ENCODE results near the gene B3GALNT1. TPM values are rescaled to one million over a fixed set of nuclear protein-coding genes. Genes with fewer than 3 reads are reported as not detected.

B3GALNT1 gene
- total RNA-seq, 1 donor from 2014 or later = 56.3 TPM

DNA sequence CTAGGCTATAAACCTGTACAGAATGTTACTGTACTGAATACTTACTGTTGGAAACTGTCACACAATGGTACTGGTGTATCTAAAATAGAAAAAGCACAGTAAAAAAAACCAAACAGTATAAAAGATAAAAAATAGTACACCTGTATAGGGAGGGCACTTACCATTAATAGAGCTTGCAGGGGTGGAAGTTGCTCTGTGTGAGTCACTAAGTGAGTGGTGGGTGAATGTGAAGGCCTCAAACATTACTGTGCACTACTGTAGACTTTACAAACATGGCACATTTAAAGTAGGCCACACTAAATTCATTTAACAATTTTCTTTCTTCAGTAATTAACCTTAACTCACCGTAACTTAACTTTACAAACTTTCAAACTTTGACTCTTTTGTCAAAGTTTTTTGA, 22.0 kb downstream of the B3GALNT1 start:
- DNase-seq = no peak
- peak; percentile 13 for ATAC-seq
- intact Hi-C loops (cut with micrococcal nuclease) = no loop called here

DNA sequence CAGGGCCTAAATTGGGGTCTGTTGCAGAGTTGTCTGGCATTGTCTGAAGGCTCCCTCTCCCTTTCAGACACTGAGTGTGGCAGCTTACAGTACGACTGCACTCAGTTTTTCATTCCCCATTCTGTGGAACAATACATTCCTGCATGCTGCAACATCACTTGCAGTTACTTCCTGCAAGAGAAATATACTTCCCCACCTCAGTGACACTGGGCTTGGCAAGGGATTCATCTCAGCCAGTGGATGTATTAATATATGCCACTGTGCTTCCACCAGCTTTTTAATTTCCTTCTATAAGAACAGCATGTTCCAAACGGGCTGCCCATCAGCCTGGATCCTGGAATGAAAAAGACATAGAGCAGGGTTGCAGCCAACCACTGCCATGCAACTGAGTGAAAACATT, 23.1 kb downstream of the B3GALNT1 start:
- DNase-seq = peak; percentile 47
- intact Hi-C loops (cut with micrococcal nuclease) = no loop called here
- ATAC-seq = peak; percentile 95

DNA sequence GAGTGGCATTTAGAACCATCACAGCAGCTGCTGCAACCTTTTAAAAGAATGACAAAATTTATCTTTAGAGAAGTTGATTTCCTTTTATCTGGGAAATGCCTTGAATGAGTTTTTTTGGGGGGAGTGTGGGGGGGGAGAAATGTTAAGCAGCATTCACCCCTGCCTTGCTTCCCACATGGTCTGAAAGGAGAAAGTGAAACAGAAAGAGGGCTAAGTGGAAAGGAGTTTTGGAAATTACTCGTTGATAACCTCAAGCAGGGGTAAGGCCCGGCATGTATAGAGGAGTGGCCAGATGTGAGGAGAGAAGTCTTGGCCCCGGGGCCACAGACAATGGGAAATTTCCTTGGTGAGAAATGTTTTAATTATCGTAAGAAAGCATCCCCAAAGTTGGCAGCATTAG, 23.5 kb downstream of the B3GALNT1 start:
- intact Hi-C loops (cut with micrococcal nuclease) = no loop called here
- no peak for DNase-seq
- peak; percentile 46 for ATAC-seq

DNA sequence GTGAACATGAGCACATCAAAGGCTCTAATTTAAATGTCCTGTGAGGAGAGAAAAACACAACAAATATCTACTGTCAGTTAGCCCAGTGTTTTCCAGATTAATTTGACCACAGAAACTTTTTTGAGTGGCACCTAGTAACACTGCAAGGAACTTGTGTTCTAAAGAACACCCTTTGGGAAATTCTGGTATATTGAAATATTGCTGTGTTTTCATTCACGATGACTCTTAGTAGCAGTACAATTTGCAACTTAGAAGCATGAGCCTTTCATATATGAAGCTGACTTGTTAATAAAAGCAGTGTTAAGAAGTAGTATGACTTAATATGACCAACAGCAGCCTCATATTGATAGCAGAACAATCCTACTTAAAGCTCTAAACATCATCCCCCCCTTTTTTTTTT, 32.0 kb downstream of the B3GALNT1 start:
- ATAC-seq = no peak
- intact Hi-C loops (cut with micrococcal nuclease) = no loop called here

DNA sequence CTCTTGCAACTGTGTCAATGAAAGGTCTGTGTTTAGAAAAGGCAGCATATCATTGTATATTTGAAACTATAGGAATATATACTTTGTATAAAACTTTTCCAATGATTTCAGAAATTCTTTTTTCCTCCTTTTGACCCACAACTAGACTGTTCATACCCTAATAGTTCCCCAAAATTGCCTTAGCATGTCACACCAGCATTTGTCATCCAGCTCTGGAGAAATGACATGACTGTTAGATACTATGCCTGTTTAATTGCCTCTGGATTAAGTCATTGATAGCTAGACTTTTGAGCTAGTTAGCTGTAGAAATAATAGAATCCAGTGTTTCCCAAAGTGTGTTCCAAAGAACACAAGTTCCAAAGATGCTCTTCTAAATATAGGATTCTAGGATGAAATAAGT, 32.4 kb downstream of the B3GALNT1 start:
- DNase-seq (no peak), ATAC-seq (no peak)
- intact Hi-C loops (cut with micrococcal nuclease) = no loop called here

More for the DNA sequence above, 32.0 kb downstream of the B3GALNT1 start:
- no peak for DNase-seq

DNA sequence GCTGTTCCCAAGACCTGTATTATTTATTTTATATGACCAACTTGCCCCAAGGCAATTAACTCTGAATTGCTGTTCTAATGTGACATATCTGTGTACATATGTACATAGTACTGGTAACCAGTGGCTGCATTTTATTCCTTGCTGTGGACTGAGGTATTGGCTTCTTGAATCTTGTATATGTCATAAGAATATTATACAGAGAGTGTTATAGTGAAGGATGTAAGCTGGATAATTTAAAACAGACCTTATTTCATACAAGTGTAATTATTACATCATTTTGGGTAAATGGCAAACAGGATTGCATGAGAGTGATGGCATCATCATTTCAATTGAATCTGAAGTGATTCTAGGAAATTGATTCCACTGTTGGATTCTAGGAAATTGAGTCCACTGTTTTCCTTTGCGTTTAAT, 32.9 kb downstream of the B3GALNT1 start:
- DNase-seq (no peak), ATAC-seq (no peak)
- intact Hi-C loops (cut with micrococcal nuclease) = no loop called here

DNA sequence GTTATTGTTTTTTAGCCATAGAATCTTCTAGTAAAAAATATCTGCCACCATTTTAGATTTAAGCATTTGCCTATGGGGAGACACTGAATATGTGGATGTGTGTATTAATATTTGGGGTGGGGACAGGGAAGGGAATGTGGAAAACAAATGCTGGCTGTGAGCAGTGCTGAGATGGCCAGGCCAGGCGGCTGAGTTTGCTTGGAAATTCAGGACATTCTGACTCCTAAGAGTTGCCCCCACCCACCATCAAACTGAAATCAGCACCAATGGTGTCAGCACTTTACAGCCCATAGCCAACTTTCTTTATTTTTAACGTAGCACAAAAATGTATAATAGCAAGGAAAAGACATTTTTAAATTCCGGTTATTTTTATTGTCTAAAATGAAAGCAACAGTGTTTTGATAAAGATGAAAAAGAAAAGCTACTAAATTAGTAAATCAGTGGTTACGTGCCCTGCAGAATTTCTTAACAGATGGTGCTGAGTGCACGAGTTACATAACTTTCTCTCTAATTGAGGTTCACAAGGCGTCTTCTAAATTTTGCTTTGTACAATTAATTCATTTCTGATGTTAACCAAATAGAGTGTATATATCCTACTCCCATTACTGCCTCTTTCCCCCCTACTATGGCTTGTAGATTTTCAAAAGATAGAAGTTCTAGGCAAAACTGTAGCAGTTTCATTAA, 34.0 kb downstream of the B3GALNT1 start:
- DNase-seq = no peak
- intact Hi-C loops (cut with micrococcal nuclease) = no loop called here
- peak; percentile 16 for ATAC-seq

DNA sequence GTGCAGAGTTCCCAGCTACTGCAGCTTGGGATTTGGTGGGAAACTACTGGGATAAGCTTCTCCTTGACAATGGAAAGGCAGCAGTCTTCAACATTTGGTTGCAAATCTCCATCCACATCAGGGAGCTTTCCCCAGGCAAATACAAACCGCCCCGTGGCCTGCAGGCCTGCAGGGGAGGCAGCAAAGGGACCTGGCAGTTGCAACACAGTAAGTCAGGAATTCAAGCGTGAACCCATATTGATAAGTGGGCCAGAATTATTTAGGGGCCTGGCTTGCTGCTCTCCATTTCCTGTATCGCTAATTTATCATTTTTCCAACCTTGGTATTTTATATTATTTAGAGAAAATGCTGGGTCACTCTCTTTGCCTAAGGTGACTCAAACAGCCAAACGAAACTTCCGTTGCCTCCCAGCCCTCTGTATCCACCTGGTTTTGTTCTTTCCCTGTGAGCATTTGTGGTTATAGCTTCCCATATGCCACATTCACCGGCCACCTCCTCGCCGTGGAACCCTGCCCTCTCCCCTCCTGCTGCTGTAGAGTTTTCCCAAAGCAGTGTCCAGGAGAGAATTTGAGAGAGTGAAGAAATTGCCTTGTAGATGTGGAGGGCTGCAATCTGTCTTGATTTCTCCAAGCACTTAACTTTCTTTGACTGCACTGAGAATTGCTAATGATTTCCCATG, 34.8 kb downstream of the B3GALNT1 start:
- no peak for ATAC-seq
- DNase-seq = no peak
- intact Hi-C loops (cut with micrococcal nuclease) = no loop called here

DNA sequence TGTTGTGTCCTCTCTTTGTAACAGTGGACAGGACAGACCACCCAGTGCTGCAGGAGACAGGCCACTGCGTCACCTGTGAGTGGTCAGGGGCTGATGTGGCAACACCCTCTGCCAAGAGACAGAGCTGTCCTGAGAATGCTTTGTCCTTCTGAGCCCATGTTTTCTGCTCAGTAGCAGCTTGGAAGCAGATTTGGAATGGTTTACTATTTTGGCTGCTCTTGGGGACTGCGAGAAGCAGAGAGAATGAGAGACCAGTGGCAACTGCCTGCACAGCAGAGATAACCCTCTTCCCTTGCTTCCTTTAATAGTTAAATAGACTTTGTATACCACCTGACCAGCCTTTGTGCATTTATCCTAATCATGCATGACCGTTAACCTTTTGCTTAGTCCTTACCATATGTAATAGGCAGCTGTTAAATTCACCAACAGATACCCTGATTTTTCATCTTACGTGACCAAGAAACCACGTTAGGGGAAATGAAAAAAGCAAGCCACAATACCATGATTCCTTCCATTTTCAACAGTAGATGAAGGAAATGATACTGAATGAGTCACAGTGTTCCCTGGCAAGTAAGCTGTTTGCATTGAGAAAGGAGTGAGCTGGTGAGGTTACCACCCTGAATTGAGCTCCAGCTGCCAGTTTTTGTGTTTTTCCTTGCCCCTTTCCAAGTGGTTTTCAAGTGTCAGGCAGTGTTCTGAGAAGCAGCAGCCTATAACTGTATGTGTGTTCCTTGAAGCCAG, 35.5 kb downstream of the B3GALNT1 start:
- intact Hi-C loops (cut with micrococcal nuclease) = no loop called here
- peak; percentile 33 for ATAC-seq
- DNase-seq = no peak

DNA sequence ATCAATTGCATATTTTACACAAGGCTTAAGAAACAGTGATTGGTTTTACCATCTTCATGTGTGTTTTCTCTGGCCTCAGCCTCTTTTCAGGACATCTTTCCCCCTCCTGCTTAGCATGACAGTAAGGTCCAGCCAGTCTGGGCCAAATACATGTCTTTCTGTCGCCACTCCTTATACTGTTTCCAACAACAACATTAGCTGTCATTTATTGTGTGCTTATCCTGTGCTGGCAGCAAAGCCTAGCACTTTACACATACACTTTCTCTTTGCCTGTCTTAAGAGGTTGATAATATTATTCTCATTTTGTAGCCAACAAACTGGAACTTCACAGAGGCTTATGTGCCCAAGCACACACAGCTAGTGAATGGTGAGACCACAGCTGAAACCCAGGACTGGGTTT, 37.8 kb downstream of the B3GALNT1 start:
- ATAC-seq (peak; percentile 77), DNase-seq (no peak)
- intact Hi-C loops (cut with micrococcal nuclease) = no loop called here

DNA sequence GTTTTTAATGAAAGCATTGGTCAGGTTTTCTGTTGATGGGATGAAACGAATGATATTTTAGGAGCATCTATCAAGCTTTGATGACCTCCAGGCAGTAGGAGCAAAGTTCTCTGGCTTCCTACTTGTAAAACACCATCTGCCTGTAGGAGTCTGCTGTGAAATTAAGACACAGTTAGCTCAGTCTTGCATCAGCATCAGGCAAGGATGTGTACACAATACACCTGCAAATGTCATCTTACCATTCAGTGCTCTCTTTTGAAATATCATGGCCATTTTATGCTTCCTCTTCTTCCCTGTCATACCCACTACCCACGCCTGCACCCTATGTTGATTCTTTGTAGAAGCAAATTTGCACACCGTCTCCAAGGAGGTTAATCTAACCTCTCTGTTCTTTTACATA, 38.2 kb downstream of the B3GALNT1 start:
- ATAC-seq (no peak), DNase-seq (no peak)
- intact Hi-C loops (cut with micrococcal nuclease) = no loop called here

DNA sequence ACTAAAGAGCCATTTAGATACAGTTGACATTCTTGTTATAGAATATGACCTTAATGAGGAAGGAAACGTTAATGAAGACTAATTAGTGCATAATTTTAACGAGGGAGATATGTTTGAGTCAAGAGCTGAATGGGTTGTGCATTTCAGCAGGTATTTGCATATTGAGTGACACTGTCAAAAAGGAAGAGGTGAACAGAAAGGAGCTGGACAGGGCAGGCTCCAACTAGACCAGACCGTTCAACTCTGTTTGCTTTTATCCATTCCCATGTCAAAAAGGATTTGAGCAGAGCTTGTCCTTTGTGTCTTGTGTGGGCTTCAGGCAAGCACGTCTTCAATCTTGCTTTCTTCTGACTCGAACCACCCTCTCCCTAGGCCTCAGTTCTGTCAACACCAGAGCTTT, 40.7 kb downstream of the B3GALNT1 start:
- ATAC-seq (no peak), DNase-seq (no peak)
- intact Hi-C loops (cut with micrococcal nuclease) = no loop called here

DNA sequence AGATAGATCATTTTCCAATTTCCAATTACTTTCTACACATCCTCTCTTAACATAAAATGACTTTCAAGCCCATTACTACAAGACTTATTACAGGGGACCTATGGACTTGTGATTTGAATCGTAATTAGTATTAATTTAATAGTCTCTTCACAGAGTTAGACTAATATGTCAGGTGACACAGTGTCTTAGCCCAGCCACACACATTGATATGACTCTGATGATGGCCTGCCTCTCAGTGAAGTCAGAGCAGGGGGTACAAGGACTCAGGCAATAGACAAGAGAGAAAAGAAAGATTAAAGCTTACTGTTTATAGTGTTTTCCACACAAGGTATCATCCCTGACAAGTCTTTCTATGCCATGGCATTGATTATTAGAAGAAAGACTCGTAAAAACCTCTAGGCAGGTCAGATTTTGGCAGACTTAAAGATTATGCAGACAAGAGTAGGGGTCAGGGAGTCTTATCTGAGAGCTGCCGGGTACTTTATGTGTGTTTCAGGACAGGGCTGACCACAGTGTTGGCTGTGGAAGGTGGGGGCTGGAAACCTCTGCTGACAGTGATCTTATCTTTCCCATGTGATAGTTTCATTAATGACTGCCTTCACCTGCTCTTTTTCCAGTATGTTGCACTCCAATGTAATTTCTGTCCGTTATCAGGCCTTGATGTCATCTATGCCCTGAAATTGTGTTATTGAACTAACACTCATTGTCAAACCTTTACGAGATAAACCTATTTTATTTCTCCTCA, 50.1 kb downstream of the B3GALNT1 start:
- ATAC-seq (no peak), DNase-seq (no peak)
- intact Hi-C loops (cut with micrococcal nuclease) = no loop called here

DNA sequence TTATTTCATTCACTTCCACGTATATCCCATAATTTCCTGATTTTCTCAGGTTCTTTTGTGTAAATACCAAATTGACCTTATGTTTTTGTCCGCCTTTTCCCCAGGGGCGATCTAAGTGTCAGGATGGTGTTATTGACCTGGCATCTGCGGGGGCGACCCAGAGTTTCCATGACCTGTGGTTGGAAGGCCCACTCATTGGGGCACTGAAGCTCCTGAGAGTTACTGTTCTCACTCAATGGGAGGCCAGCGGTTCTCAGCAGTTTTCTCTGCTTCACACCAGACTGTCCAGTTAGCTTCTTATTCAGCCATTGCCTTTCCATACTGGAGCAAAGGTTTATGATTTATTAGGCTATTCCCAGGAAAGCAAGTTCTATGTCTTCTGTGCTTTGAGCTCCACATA, 53.3 kb downstream of the B3GALNT1 start:
- DNase-seq (no peak), ATAC-seq (no peak)
- intact Hi-C loops (cut with micrococcal nuclease) = no loop called here

DNA sequence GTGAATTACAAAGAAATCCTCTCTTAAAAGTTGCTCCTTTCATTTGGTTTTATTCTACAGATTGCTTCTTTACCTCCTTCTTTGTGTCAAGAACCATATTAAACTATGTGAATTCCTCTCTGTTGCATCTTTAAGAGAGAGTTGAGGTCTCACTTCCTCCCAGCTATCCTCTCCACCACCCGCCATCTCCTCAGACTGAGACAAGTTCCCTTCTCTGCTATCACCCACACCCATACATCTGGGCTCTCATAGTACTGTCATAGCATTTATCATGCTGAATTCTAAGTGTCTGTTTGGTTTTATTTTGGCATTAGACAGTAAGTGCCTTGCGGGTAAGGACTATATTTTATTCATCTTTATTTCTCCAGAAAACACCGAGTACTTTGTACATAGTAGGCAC, 54.2 kb downstream of the B3GALNT1 start:
- intact Hi-C loops (cut with micrococcal nuclease) = no loop called here
- DNase-seq = no peak
- no peak for ATAC-seq

DNA sequence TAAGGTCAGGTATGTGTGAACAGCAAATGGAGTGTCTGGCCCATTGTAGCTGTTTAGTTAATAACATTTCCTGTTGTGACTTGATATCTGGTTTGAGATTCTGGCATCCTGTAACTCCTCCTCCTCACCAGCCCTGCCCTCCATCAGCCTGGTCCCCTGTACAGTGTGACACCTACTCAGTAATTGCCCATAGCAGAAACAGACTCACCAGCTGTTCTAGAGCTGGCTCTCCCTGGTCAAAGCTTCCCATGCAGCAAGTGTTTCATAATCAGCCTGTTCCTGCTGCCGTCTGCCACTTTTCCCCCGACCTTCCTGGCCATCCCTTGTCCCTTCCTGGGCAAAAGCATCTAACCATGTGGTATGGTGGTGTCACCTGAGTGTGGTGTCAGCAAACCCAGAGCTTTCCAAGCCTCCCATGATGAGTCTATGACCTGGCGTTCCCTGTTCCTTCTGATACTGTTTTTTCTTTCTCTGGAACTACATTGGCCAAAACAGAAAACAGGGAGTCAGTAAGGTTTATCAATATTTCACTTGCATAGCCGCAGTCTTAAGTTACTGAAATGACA, 55.4 kb downstream of the B3GALNT1 start:
- intact Hi-C loops (cut with micrococcal nuclease) = no loop called here
- DNase-seq (no peak), ATAC-seq (peak; percentile 35)

DNA sequence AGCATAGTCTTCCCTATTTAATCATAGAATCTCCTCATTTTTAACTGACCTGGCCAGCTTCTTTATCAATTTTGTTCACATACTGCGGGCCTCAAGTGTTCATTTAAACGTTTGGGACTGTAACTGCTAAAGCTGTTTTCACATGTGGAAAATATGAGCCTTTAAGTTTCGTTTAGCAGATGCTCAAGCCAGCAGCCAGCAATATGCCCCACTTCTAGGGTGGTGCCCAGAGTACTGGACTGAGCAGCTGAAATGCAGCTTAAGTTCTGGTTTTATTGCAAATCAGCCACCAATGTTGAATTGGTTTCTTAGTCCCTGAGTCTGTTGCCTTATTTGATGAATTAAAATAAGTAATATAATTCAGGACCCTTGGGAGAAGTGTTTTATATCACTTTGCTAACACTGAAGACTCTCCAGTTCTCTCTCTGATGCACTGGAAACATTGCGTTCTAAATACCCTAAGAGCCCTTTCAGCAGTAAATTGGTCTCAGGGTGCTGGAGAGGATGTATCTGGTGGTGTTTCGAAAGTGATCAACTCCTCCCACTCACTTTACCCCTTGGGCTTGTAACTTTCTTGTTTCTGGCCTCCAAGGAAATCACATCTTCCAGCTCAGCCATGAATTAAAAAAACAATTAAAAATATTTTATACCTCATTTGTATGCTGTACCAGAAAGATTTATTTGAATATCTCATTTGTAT, 61.7 kb downstream of the B3GALNT1 start:
- DNase-seq (no peak), ATAC-seq (no peak)
- intact Hi-C loops (cut with micrococcal nuclease) = no loop called here

DNA sequence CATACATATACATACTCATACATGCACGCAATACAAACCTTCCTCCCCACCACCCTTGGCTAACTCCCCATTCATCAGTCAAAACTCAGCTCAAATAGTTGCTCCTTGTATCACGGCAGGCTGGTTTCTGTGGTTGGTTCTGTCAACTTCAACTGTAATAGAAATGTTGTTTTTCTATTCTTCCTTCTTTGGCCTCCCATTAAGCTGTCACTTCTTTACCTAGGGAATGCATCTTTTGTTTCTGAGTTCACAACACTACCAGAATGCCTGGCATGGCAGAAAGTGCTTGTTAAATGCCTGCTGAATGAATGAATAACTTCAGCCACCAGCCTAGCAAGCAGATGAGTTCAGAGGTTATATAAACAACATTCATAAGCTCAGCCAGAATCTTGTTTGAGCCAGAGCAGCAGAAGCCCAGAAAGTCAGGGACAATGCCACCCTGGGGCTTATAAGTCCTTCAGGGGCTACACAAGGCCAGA, 63.1 kb downstream of the B3GALNT1 start:
- DNase-seq = no peak
- intact Hi-C loops (cut with micrococcal nuclease) = no loop called here
- no peak for ATAC-seq

DNA sequence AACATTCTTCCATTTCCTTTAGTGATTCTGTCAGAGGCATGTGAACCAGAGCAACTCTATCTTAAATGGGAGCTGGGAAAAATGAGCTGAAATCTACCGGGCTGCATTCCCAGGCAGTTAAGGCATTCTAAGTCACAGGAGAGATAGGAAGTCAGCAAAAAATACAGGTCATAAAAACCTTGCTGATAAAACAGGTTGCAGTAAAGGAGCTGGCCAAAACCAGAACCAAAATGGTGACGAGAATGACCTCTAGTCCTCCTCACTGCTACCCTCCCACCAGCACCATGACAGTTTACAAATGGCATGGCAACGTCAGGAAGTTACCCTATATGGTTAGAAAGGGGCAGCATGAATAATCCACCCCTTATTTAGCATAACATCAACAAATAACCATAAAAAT, 66.4 kb downstream of the B3GALNT1 start:
- no peak for ATAC-seq
- intact Hi-C loops (cut with micrococcal nuclease) = no loop called here
- no peak for DNase-seq

All from left ventricle myocardium superior (tissue), 1 donor.